ENCODE results near the gene HPS4.

- TF ChIP-seq POLR2AphosphoS5 (IDR thresholded peaks at IDR 0.05) (no peak), CTCF (IDR thresholded peaks at IDR 0.05) (no peak)
Measured at GRCh38 chr22:26522592-26522991, 39.0 kb upstream of the HPS4 start.
